Stimulated activated CD8-positive, alpha-beta memory T cell treated with anti-CD3 and anti-CD28 coated beads, Interleukin-7, amount 100 ng/mL, for 24 hours (primary cell): Measurements from ENCODE around the gene SLC4A3.
"Not testable (repeated sequence)": the region's sequence is repeated elsewhere in the genome, so short reads cannot be mapped to it uniquely, and the experiment has no call there.

Experiments
- DNase-seq: peaks from one replicate; pipeline ENCODE4 v3.0.0-alpha.2; 2020; ENCODE audit warnings: low read depth

The SLC4A3 gene

GRCh38 chr2:219679041-219679440 is 51.6 kb downstream of the SLC4A3 start:
- no peak for DNase-seq

GRCh38 chr2:219679571-219679970 is 52.1 kb downstream of the SLC4A3 start:
- DNase-seq = no peak

- no peak for DNase-seq
Measured at GRCh38 chr2:219680958-219681693, 53.7 kb downstream of the SLC4A3 start.

GRCh38 chr2:219681694-219682300 is 54.4 kb downstream of the SLC4A3 start:
- DNase-seq = no peak

- DNase-seq = not testable (repeated sequence)
Measured at GRCh38 chr2:219683474-219683873, 56.0 kb downstream of the SLC4A3 start.

GRCh38 chr2:219684721-219685689 is 57.6 kb downstream of the SLC4A3 start:
- DNase-seq = peak; percentile 2

GRCh38 chr2:219687272-219687671 is 59.8 kb downstream of the SLC4A3 start:
- no peak for DNase-seq

GRCh38 chr2:219687882-219688559 is 60.6 kb downstream of the SLC4A3 start:
- no peak for DNase-seq

GRCh38 chr2:219688560-219689445 is 61.4 kb downstream of the SLC4A3 start:
- DNase-seq = no peak

- no peak for DNase-seq
Measured at GRCh38 chr2:219689676-219690628, 62.5 kb downstream of the SLC4A3 start.

GRCh38 chr2:219691571-219691970 is 64.1 kb downstream of the SLC4A3 start:
- DNase-seq = no peak
